Parathyroid adenoma (tissue), 2 donors: ENCODE results near the gene RAF1.
"Not testable (repeated sequence)": the region's sequence is repeated elsewhere in the genome, so short reads cannot be mapped to it uniquely, and the experiment has no call there.

Source experiments
- H2AFZ ChIP-seq: fragments of 300-600 bp; sonication (generic); one replicate; pipeline ENCODE4 v1.7.0; 2017; ENCODE audit warnings: antibody characterized with exemption, mild to moderate bottlenecking
- H3K27ac ChIP-seq: fragments of 300-600 bp; sonication (generic); one replicate; pipeline ENCODE4 v1.7.0; 2017
- H3K27me3 ChIP-seq: fragments of 300-600 bp; sonication (generic); one replicate; pipeline ENCODE4 v1.7.0; 2017; ENCODE audit warnings: low read length; ENCODE audit not compliant: control insufficient read depth, insufficient read depth
- H3K36me3 ChIP-seq: fragments of 300-600 bp; sonication (generic); one replicate; pipeline ENCODE4 v1.7.0; 2017; ENCODE audit warnings: low read length; ENCODE audit not compliant: control insufficient read depth, insufficient read depth
- H3K4me1 ChIP-seq: fragments of 300-600 bp; sonication (generic); one replicate; pipeline ENCODE4 v1.7.0; 2017; ENCODE audit warnings: control low read depth
- H3K4me2 ChIP-seq: fragments of 300-600 bp; sonication (generic); one replicate; pipeline ENCODE4 v1.7.0; 2017; ENCODE audit warnings: low read length
- H3K4me3 ChIP-seq: fragments of 300-600 bp; sonication (generic); one replicate; pipeline ENCODE4 v1.7.0; 2017; ENCODE audit warnings: low read depth, low read length
- H3K79me2 ChIP-seq: fragments of 300-600 bp; sonication (generic); one replicate; pipeline ENCODE4 v1.7.0; 2017; ENCODE audit warnings: control low read depth
- H3K9ac ChIP-seq: fragments of 300-600 bp; sonication (generic); one replicate; pipeline ENCODE4 v1.7.0; 2017; ENCODE audit warnings: mild to moderate bottlenecking
- H3K9me3 ChIP-seq: fragments of 300-600 bp; sonication (generic); one replicate; pipeline ENCODE4 v1.7.0; 2017; ENCODE audit warnings: low read length; ENCODE audit not compliant: control insufficient read depth
- CTCF ChIP-seq: fragments of 300-600 bp; sonication (generic); IDR thresholded peaks from one replicate; pipeline ENCODE4 v1.7.0; 2017; ENCODE audit warnings: antibody characterized with exemption, mild to moderate bottlenecking
- donor health status: primary hyperparathyroidism.

RAF1 gene

GRCh38 chr3:12644331-12644937, 19.5 kb downstream of the RAF1 start:
- Histone ChIP-seq H3K9me3 (no peaks in the 10 kb centered on the region), H3K27ac (no peak overlapping the region), H3K9ac (no peak overlapping the region), H3K27me3 (no peaks in the 10 kb centered on the region), H3K36me3 (no peaks in the 10 kb centered on the region), H2AFZ (no peak overlapping the region), H3K4me2 (no peak overlapping the region), H3K4me3 (no peak overlapping the region), H3K79me2 (peaks cover 56% of the 10 kb centered on the region), H3K4me1 (peaks cover 2% of the 10 kb centered on the region)
- no peak for TF ChIP-seq CTCF

DNA sequence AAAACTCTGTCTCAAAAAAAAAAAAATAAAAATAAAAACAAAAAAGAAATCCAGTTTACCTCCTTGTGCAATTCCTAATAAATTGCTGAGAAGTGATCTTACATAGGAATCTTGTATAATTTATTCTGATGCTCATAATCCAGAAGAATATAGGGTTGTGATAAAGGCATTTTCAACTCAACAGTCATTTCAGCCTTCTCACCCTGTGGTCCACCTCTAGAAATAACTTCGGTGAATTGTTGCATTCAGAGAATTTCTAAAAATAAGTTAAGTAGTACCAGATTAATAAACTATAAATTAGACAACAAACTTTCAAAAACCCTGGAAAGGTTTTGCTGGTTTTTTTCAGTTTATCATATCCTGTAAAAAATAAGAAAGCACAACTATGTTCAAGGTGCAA, 20.2 kb downstream of the RAF1 start:
- Histone ChIP-seq H3K4me1 (peaks cover 2% of the 10 kb centered on the region), H3K9me3 (no peaks in the 10 kb centered on the region)

DNA sequence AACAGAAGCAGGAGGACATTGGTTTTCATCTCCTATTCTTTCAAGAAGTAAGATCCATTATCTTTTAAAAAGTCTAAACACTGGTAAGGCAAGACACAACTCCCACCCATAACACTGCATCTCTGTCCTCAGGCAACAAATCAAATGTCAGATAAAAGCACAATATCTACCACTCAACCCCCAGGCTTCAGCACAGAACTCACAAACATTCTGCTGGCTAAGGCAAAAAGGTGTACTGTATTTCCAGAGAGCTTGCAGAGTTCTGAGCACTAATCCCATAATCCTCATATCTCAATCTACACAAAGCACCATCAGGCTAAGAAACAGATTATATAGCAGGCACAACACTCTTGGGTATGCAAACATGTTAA, 20.9 kb downstream of the RAF1 start:
- no peaks in the 10 kb centered on the region for H3K36me3 ChIP-seq
- H3K4me1 ChIP-seq = peaks cover 5% of the 10 kb centered on the region
- H3K4me3 ChIP-seq = no peak overlapping the region
- no peak overlapping the region for H3K9ac ChIP-seq
- H3K4me2 ChIP-seq = no peak overlapping the region
- H3K79me2 ChIP-seq = peaks cover 47% of the 10 kb centered on the region
- TF ChIP-seq CTCF = no peak
- no peaks in the 10 kb centered on the region for H3K27me3 ChIP-seq
- no peak overlapping the region for H3K27ac ChIP-seq
- H3K9me3 ChIP-seq = no peaks in the 10 kb centered on the region
- no peak overlapping the region for H2AFZ ChIP-seq

More for the DNA sequence above, 20.2 kb downstream of the RAF1 start:
- no peak for TF ChIP-seq CTCF
- Histone ChIP-seq H3K9ac (no peak overlapping the region), H3K4me3 (no peak overlapping the region), H2AFZ (no peak overlapping the region), H3K4me2 (no peak overlapping the region), H3K79me2 (peaks cover 50% of the 10 kb centered on the region), H3K27ac (no peak overlapping the region), H3K27me3 (no peaks in the 10 kb centered on the region), H3K36me3 (no peaks in the 10 kb centered on the region)

- H3K4me1 ChIP-seq, H3K36me3 ChIP-seq, H3K9me3 ChIP-seq, H3K4me2 ChIP-seq, H3K27ac ChIP-seq, H3K27me3 ChIP-seq, H2AFZ ChIP-seq, H3K9ac ChIP-seq, H3K4me3 ChIP-seq: not testable (repeated sequence)
- H3K79me2 ChIP-seq = peaks cover 46% of the 10 kb centered on the region
These were observed 23.1 kb downstream of the RAF1 start for GRCh38 chr3:12640853-12641252.

DNA sequence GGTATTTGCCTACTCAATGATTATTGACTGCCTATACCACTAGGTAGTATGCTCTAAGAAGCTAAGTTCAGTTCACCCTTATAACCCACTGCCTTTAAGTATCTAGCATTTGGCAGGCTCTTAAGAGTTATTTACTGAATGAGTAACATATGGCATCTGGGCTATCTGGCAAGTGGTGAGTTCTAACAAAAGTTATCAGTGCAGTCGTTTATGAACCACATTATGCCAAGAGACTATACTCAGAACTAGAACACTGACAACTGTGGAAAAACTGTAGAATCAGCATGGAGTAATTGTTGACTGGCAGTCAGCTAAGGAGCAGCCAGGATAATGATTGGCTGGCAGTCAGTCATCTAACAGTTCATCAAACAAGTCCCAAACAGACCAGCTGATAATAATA, 25.8 kb downstream of the RAF1 start:
- Histone ChIP-seq H3K4me2 (no peak overlapping the region), H3K27ac (no peak overlapping the region), H3K4me1 (peaks cover 4% of the 10 kb centered on the region), H3K9ac (no peak overlapping the region), H2AFZ (no peak overlapping the region), H3K79me2 (peaks cover 53% of the 10 kb centered on the region), H3K36me3 (no peaks in the 10 kb centered on the region), H3K27me3 (no peaks in the 10 kb centered on the region), H3K9me3 (no peaks in the 10 kb centered on the region), H3K4me3 (no peak overlapping the region)
- TF ChIP-seq CTCF = no peak
